Measurements from ENCODE around the gene ANKS4B. TPM values are rescaled to one million over a fixed set of nuclear protein-coding genes. Genes with fewer than 3 reads are reported as not detected.

ANKS4B gene
- polyA plus RNA-seq, 1 donor (not counting 4 experiments of a cell fraction or from before 2014, with no cell fraction given) = not detected

DNA sequence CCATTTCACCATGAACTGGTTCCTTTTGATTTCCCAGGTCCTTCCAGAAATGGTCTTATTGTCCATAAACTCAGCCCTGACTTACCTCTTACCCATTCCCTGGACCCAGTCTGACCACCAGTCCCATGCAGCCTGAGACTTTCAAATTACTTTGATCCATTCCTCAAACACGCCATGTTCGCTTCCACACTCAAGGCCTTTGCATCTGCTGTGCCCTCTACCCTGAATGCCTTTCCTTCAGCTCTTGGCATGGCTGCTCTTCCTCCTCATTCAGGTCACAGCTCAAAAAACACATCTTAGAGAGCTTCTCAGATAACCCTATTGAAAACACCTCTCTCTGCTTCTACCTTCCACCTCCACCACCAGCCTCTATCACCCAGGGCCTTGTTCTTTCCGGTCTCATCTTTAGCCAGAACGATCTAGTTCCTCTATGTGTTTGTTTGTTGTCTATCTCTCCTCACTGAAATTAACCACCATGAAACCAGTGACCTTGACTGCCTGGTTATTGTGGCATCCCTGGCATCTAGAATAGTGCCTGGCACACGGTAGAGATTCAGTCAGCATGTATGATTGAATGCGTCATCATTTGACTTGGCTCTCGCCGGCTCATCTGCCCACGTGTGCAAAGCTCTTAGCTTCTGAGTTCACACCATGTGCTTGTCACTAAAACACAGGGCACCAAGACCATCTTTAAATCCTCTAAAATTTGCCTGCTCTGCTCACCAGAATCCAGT lies 31.8 kb downstream of the ANKS4B start:
- FAIRE-seq = no peak
- dilution Hi-C loops (cut with MboI; ENCODE audit: extremely low pct_ligation_motif_present, low sequenced_read_pairs) = no loop called here
- Histone ChIP-seq H3K4me3 (ENCODE audit: control insufficient read depth in 2 of 3, extremely low read depth in 1 of 3, insufficient read depth in 2 of 3, low read depth in 1 of 3, low read length in 3 of 3) (no peak overlapping the region), H3K27ac (ENCODE audit: control insufficient read depth, insufficient read depth, low read length) (no peak overlapping the region), H3K9ac (ENCODE audit: control insufficient read depth, extremely low read depth, insufficient read depth, low read length) (no peak overlapping the region), H2AFZ (ENCODE audit: control insufficient read depth, low read length) (no peak overlapping the region), H3K9me3 (ENCODE audit: control insufficient read depth, low read depth, low read length) (no peaks in the 10 kb centered on the region), H3K4me1 (ENCODE audit: control insufficient read depth, extremely low read depth, insufficient read depth, low read length) (no peaks in the 10 kb centered on the region), H3K79me2 (ENCODE audit: control insufficient read depth, insufficient read depth, low read length) (no peaks in the 10 kb centered on the region), H3K4me2 (ENCODE audit: control insufficient read depth, extremely low read depth, insufficient read depth, low read depth, low read length) (no peak overlapping the region), H3K27me3 (ENCODE audit: control insufficient read depth, extremely low read depth, insufficient read depth, low read length) (no peaks in the 10 kb centered on the region), H4K20me1 (ENCODE audit: control insufficient read depth, extremely low read depth, insufficient read depth, low read length) (no peaks in the 10 kb centered on the region), H3K9me1 (ENCODE audit: control insufficient read depth, extremely low read depth, insufficient read depth, low read length) (no peaks in the 10 kb centered on the region), H3K36me3 (ENCODE audit: control insufficient read depth in 2 of 2, extremely low read depth in 1 of 2, insufficient read depth in 2 of 2, low read length in 2 of 2) (no peaks in the 10 kb centered on the region)
- TF ChIP-seq CTCF (optimal IDR thresholded peaks at IDR 0.05 in 1 of 3, IDR thresholded peaks at IDR 0.05 in 1 of 3, conservative IDR thresholded peaks at IDR 0.05 in 1 of 3; ENCODE audit: extremely low read depth in 1 of 3, insufficient read depth in 2 of 3, low read length in 3 of 3) = no peak
- TF ChIP-seq EZH2 (IDR thresholded peaks at IDR 0.05; ENCODE audit: low read length) = no peak
- DNase-seq (ENCODE audit: low read depth, low spot score) = no peak

DNA sequence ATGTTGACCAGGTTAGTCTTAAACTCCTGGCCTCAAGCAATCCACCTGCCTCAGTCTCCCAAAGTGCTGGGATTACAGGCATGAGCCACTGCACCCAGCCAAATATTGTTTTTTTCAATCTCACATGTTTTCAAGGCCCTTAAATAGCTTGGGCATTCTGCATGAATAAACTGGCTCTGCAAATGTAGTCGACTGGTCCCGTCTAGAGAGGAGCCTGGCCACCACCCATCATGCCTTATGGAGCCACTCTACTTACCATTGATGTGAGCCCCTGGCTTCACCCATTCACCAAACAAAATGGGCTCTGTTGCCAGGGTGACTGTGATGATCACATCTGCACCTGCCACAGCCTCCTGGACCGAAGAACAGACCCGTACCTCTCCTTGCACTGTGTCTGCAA lies 33.8 kb downstream of the ANKS4B start:
- no peaks in the 10 kb centered on the region for H4K20me1 ChIP-seq (ENCODE audit: control insufficient read depth, extremely low read depth, insufficient read depth, low read length)
- no peaks in the 10 kb centered on the region for H3K36me3 ChIP-seq (ENCODE audit: control insufficient read depth in 2 of 2, extremely low read depth in 1 of 2, insufficient read depth in 2 of 2, low read length in 2 of 2)
- H3K4me1 ChIP-seq (ENCODE audit: control insufficient read depth, extremely low read depth, insufficient read depth, low read length) = no peaks in the 10 kb centered on the region
- FAIRE-seq = no peak
- no peak for DNase-seq (ENCODE audit: low read depth, low spot score)
- no peak overlapping the region for H3K27ac ChIP-seq (ENCODE audit: control insufficient read depth, insufficient read depth, low read length)
- dilution Hi-C loops (cut with MboI; ENCODE audit: extremely low pct_ligation_motif_present, low sequenced_read_pairs) = no loop called here
- H3K9ac ChIP-seq (ENCODE audit: control insufficient read depth, extremely low read depth, insufficient read depth, low read length) = no peak overlapping the region
- TF ChIP-seq CTCF (optimal IDR thresholded peaks at IDR 0.05 in 1 of 3, IDR thresholded peaks at IDR 0.05 in 1 of 3, conservative IDR thresholded peaks at IDR 0.05 in 1 of 3; ENCODE audit: extremely low read depth in 1 of 3, insufficient read depth in 2 of 3, low read length in 3 of 3) (no peak), EZH2 (IDR thresholded peaks at IDR 0.05; ENCODE audit: low read length) (no peak)
- no peak overlapping the region for H2AFZ ChIP-seq (ENCODE audit: control insufficient read depth, low read length)
- no peaks in the 10 kb centered on the region for H3K9me1 ChIP-seq (ENCODE audit: control insufficient read depth, extremely low read depth, insufficient read depth, low read length)
- no peaks in the 10 kb centered on the region for H3K79me2 ChIP-seq (ENCODE audit: control insufficient read depth, insufficient read depth, low read length)
- H3K27me3 ChIP-seq (ENCODE audit: control insufficient read depth, extremely low read depth, insufficient read depth, low read length) = no peaks in the 10 kb centered on the region
- no peak overlapping the region for H3K4me3 ChIP-seq (ENCODE audit: control insufficient read depth in 2 of 3, extremely low read depth in 1 of 3, insufficient read depth in 2 of 3, low read depth in 1 of 3, low read length in 3 of 3)
- H3K9me3 ChIP-seq (ENCODE audit: control insufficient read depth, low read depth, low read length) = no peaks in the 10 kb centered on the region
- H3K4me2 ChIP-seq (ENCODE audit: control insufficient read depth, extremely low read depth, insufficient read depth, low read depth, low read length) = no peak overlapping the region

Measured in keratinocyte (primary cell).